GM12878 (cell line): ENCODE data around the gene ADIPOR1. TPM values are rescaled to one million over a fixed set of nuclear protein-coding genes. Genes with fewer than 3 reads are reported as not detected.

Experiments used
- ATAC-seq: fragments of 200-7000 bp; cut with Tn5 transposase; 3 replicates; pipeline ENCODE4 v1.9.1; 2020; ENCODE audit warnings: mild to moderate bottlenecking, moderate library complexity
- BruUV-seq: library from RNA; stranded (reverse); fragments of 400-500 nt; replicated peaks from 2 replicates; lab custom pipeline; 2021; lab: Mats Ljungman, UMichigan
- CTCF ChIA-PET: fragments of 300-600 bp; sonication (Branson Sonifier 250); formaldehyde crosslinking; extraction: SDS; loops from one replicate; lab custom pipeline; 2021; ENCODE audit warnings: inconsistent platforms; lab: Yijun Ruan, JAX
- POLR2A ChIA-PET: fragments of 350-600 bp; formaldehyde crosslinking; extraction: SDS; loops from one replicate; lab custom pipeline; 2021; ENCODE audit warnings: inconsistent platforms; lab: Charles Lee
- RAD21 ChIA-PET: fragments of 300-600 bp; sonication (Branson Sonifier 250); formaldehyde crosslinking; loops from one replicate; lab custom pipeline; 2023; ENCODE audit warnings: antibody characterized with exemption; ENCODE audit not compliant: unreplicated experiment; lab: Charles Lee
- SMC1A ChIA-PET: fragments of 300-600 bp; sonication (Branson Sonifier 250); formaldehyde crosslinking; loops from one replicate; lab custom pipeline; 2023; ENCODE audit not compliant: unreplicated experiment, uncharacterized antibody; lab: Charles Lee
- DNase-seq: peaks from one replicate; pipeline ENCODE4 v3.0.0-alpha.2; 2011; ENCODE audit warnings: low read depth, low spot score
- FAIRE-seq: peaks from 3 replicates; lab custom pipeline; 2011; peaks lifted over from hg19 to GRCh38; lab: Jason Lieb, UNC
- H2AFZ ChIP-seq: 2 replicates; pipeline ENCODE4 v1.6.0; 2011; ENCODE audit warnings: low read depth, low read length, control low read depth; ENCODE audit not compliant: control insufficient read depth
- H3K27ac ChIP-seq: 2 replicates; pipeline ENCODE4 v1.5.1; 2011; ENCODE audit warnings: control low read depth; ENCODE audit not compliant: control insufficient read depth, insufficient read depth
- H3K27me3 ChIP-seq, 2 experiments: replicated peaks in 1 of 2; 2 replicates each; pipeline versions ENCODE4 v1.6.0 to v1.6.1; 2011; ENCODE audit warnings: low read length in 1 of 2; ENCODE audit not compliant: control insufficient read depth in 2 of 2, insufficient read depth in 2 of 2
- H3K36me3 ChIP-seq, 2 experiments: 2 replicates each; pipeline ENCODE4 v1.5.1; 2011; ENCODE audit warnings: low read length in 1 of 2; ENCODE audit not compliant: control insufficient read depth in 2 of 2, insufficient read depth in 2 of 2
- H3K4me1 ChIP-seq: 2 replicates; pipeline ENCODE4 v1.6.1; 2011; ENCODE audit warnings: mild to moderate bottlenecking, low read length, moderate library complexity, mixed read lengths; ENCODE audit not compliant: control insufficient read depth, insufficient read depth
- H3K4me2 ChIP-seq: 2 replicates; pipeline ENCODE4 v1.6.0; 2011; ENCODE audit warnings: control low read depth; ENCODE audit not compliant: control insufficient read depth, insufficient read depth
- H3K4me3 ChIP-seq: fragments of 200-600 bp; sonication (generic); 2 replicates; pipeline ENCODE4 v1.5.1; 2016
- H3K79me2 ChIP-seq: 2 replicates; pipeline ENCODE4 v1.6.0; 2011; ENCODE audit warnings: low read length; ENCODE audit not compliant: control insufficient read depth, insufficient read depth
- H3K9ac ChIP-seq: 2 replicates; pipeline ENCODE4 v1.8.0; 2011; ENCODE audit warnings: low read length, control low read depth, mixed read lengths; ENCODE audit not compliant: control insufficient read depth, insufficient read depth
- H3K9me3 ChIP-seq: replicated peaks from 3 replicates; pipeline ENCODE4 v1.5.1; 2011; ENCODE audit warnings: mild to moderate bottlenecking, low read length; ENCODE audit not compliant: control insufficient read depth, insufficient read depth
- H4K20me1 ChIP-seq: 2 replicates; pipeline ENCODE4 v1.6.0; 2011; ENCODE audit not compliant: control insufficient read depth, insufficient read depth
- MTA2 ChIP-seq: fragments of 450-650 bp; IDR thresholded peaks from 2 replicates; pipeline ENCODE4 v1.6.1; 2016; ENCODE audit warnings: low read depth, mild to moderate bottlenecking, moderate library complexity
- PRDM15 ChIP-seq: fragments of 450-650 bp; formaldehyde crosslinking; IDR thresholded peaks from 2 replicates; pipeline ENCODE4 v1.4.0; 2020; ENCODE audit warnings: mild to moderate bottlenecking, moderate library complexity
- REST ChIP-seq: IDR thresholded peaks from 2 replicates; pipeline ENCODE4 v1.6.1; 2012; ENCODE audit warnings: mild to moderate bottlenecking, low read depth, low read length
- SP1 ChIP-seq: IDR thresholded peaks from one replicate; pipeline ENCODE4 v1.6.1; 2011; ENCODE audit warnings: low read depth, low read length
- SREBF2 ChIP-seq: IDR thresholded peaks from 2 replicates; pipeline ENCODE4 v1.6.1; 2012; ENCODE audit warnings: mild to moderate bottlenecking, low read length
- WGBS: methylation state at CpG from one replicate; pipeline ENCODE4 v1.1.6; 2016; ENCODE audit warnings: low lambda C conversion rate; ENCODE audit not compliant: insufficient replicate concordance, insufficient coverage; ENCODE audit errors: missing lambda C conversion rate; 5-methylcytosine and 5-hydroxymethylcytosine counted together
- in situ Hi-C: fragments of 300-500 bp; cut with MboI; formaldehyde crosslinking; loops from 9 replicates; pipeline ENCODE4 v1.14.3; 2018; ENCODE audit warnings: mixed read lengths
- intact Hi-C: fragments of 100-400 bp; cut with micrococcal nuclease; formaldehyde crosslinking; loops from one replicate; pipeline ENCODE4 v1.14.2; 2022; ENCODE audit not compliant: unreplicated experiment
- polyA plus RNA-seq, 11 experiments: library from polyadenylated mRNA; depleted of rRNA in 4 of 11; unstranded in 6 of 11; stranded (reverse) in 5 of 11; fragments of >200 nt; fragmentation: Nextera tagmentation in 4 of 11; fragmentation: Illumina TruSeq in 1 of 11; extraction: Ambion mirVana in 4 of 11; extraction: Trizol in 1 of 11; gene quantifications; 1 replicate in 1 of 11; 2 replicates in 10 of 11; pipeline versions ENCODE4 v1.2.1 to v1.2.3, GENCODE V29; 2011 to 2016; ENCODE audit warnings: inconsistent platforms in 2 of 11, missing spikeins in 2 of 11, low read depth in 1 of 11
- total RNA-seq, 4 experiments: library from RNA; depleted of rRNA in 3 of 4; stranded (reverse); fragments of >200 nt in 3 of 4; fragmentation: Illumina TruSeq in 1 of 4; extraction: Trizol in 1 of 4; gene quantifications; 2 replicates each; pipeline versions ENCODE4 v1.2.1 to v1.2.3, GENCODE V29; 2013 to 2021
- TF ChIP-seq, protein P1 (sequence below): fragments of 450-650 bp; conservative IDR thresholded peaks from 2 replicates; pipeline ENCODE4 v1.6.1; 2017; ENCODE audit warnings: mild to moderate bottlenecking, moderate library complexity

ADIPOR1 gene
- total and polyA plus RNA-seq, 10 of the 15 experiments (the other 5 are each of a cell fraction or from before 2014, with no cell fraction given) = 18.4 to 122 (median 65.6) TPM

- in situ Hi-C loops = no loop called here
- H3K4me3 ChIP-seq = no peak overlapping the region
- H2AFZ ChIP-seq = no peak overlapping the region
- no peaks in the 10 kb centered on the region for H3K36me3 ChIP-seq
- POLR2A ChIA-PET = no interaction called here
- intact Hi-C loops = no loop called here
- SMC1A ChIA-PET = interaction anchor here (1.1 kb wide), 1 partner anchor 16 kb away, joined by 3 read pairs; no protein-coding TSS in a partner anchor
- no peak overlapping the region for H3K27ac ChIP-seq
- H3K27me3 ChIP-seq = no peaks in the 10 kb centered on the region
- DNase-seq = no peak
- no peak overlapping the region for H3K4me2 ChIP-seq
- no peaks in the 10 kb centered on the region for H4K20me1 ChIP-seq
- no peak for ATAC-seq
- H3K9ac ChIP-seq = no peak overlapping the region
- RAD21 ChIA-PET = no interaction called here
- no peaks in the 10 kb centered on the region for H3K9me3 ChIP-seq
- H3K79me2 ChIP-seq = no peaks in the 10 kb centered on the region
- H3K4me1 ChIP-seq = no peaks in the 10 kb centered on the region
- no peak for FAIRE-seq
- TF ChIP-seq, protein P1, sequence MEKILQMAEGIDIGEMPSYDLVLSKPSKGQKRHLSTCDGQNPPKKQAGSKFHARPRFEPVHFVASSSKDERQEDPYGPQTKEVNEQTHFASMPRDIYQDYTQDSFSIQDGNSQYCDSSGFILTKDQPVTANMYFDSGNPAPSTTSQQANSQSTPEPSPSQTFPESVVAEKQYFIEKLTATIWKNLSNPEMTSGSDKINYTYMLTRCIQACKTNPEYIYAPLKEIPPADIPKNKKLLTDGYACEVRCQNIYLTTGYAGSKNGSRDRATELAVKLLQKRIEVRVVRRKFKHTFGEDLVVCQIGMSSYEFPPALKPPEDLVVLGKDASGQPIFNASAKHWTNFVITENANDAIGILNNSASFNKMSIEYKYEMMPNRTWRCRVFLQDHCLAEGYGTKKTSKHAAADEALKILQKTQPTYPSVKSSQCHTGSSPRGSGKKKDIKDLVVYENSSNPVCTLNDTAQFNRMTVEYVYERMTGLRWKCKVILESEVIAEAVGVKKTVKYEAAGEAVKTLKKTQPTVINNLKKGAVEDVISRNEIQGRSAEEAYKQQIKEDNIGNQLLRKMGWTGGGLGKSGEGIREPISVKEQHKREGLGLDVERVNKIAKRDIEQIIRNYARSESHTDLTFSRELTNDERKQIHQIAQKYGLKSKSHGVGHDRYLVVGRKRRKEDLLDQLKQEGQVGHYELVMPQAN = no peak
- TF ChIP-seq SP1 = no peak
- TF ChIP-seq REST = peak; percentile 49; the same call in 1 of the 2 replicates
- no peak for TF ChIP-seq MTA2
- TF ChIP-seq PRDM15 = no peak
- no peak for TF ChIP-seq SREBF2
- 55% methylated on average over 3 of the region's 3 CpGs for WGBS
- CTCF ChIA-PET = interaction anchor here (1.1 kb wide), 1 partner anchor 11 kb away, joined by 3 read pairs; no protein-coding TSS in a partner anchor
- BruUV-seq = no TSS peak
These were observed 23.4 kb downstream of the ADIPOR1 start for GRCh38 chr1:202934755-202935154.
